Endothelial cell of umbilical vein (primary cell): ENCODE data around the gene RAB9B.

Source experiments
- CTCF ChIP-seq, 2 donors: IDR thresholded peaks; 1 replicate in 1 of 2; 2 replicates in 1 of 2; pipeline ENCODE4 v1.5.1; 2011; ENCODE audit warnings: low read length in 2 of 2, mild to moderate bottlenecking in 2 of 2, moderate library complexity in 2 of 2, control low read depth in 1 of 2, inconsistent platforms in 1 of 2, low read depth in 1 of 2; ENCODE audit not compliant: insufficient read depth in 1 of 2; ENCODE audit errors: extremely low read depth in 1 of 2
- EZH2 ChIP-seq: IDR thresholded peaks from 2 replicates; pipeline ENCODE4 v1.6.1; 2012; ENCODE audit warnings: borderline replicate concordance, low read depth, mild to moderate bottlenecking, moderate library complexity, low read length, inconsistent platforms; ENCODE audit not compliant: severe bottlenecking
- FOS ChIP-seq: IDR thresholded peaks from 2 replicates; pipeline ENCODE4 v1.6.1; 2011; ENCODE audit warnings: mild to moderate bottlenecking, low read length, moderate library complexity, borderline replicate concordance; ENCODE audit not compliant: insufficient read depth
- GATA2 ChIP-seq: IDR thresholded peaks from 2 replicates; pipeline ENCODE4 v1.7.0; 2011; ENCODE audit warnings: low read depth, mild to moderate bottlenecking, moderate library complexity, mixed read lengths, low read length; ENCODE audit not compliant: insufficient read length, insufficient read depth
- JUN ChIP-seq: IDR thresholded peaks from 2 replicates; pipeline ENCODE4 v1.6.1; 2011; ENCODE audit warnings: borderline replicate concordance, low read depth; ENCODE audit not compliant: insufficient read length, insufficient read depth
- MAX ChIP-seq: IDR thresholded peaks from 2 replicates; pipeline ENCODE4 v1.6.1; 2011; ENCODE audit not compliant: insufficient read depth, insufficient read length
- MYC ChIP-seq: IDR thresholded peaks from one replicate; pipeline ENCODE4 v1.6.1; 2011; ENCODE audit warnings: mild to moderate bottlenecking, low read depth, low read length
- POLR2A ChIP-seq: IDR thresholded peaks from 2 replicates; pipeline ENCODE4 v1.6.1; 2012; ENCODE audit warnings: low read depth, mild to moderate bottlenecking, control low read depth, low read length
- POLR2AphosphoS5 ChIP-seq: IDR thresholded peaks from 2 replicates; pipeline ENCODE4 v1.6.1; 2012; ENCODE audit warnings: low read depth, mild to moderate bottlenecking, control low read depth, low read length, moderate library complexity; ENCODE audit not compliant: insufficient read depth

GRCh38 chrX:103792916-103793544 is 39.0 kb downstream of the RAB9B start:
- TF ChIP-seq CTCF (IDR thresholded peaks at IDR 0.05; ENCODE audit: extremely low read depth in 1 of 2, insufficient read depth in 1 of 2, low read depth in 1 of 2, low read length in 2 of 2) (no peak), MAX (no peak), EZH2 (no peak), POLR2A (no peak), POLR2AphosphoS5 (no peak), JUN (no peak), MYC (no peak), GATA2 (no peak), FOS (no peak)
